ENCODE measurements around the gene SFRP5. TPM values are rescaled to one million over a fixed set of nuclear protein-coding genes. Genes with fewer than 3 reads are reported as not detected.

Gene SFRP5
- total and polyA plus RNA-seq, 7 donors, result 0.46 to 24.6 (median 9.9) TPM

- intact Hi-C loops (cut with DNase I), result no loop called here
- no peak for DNase-seq
- TF ChIP-seq CTCF (IDR thresholded peaks at IDR 0.05) (no peak), POLR2AphosphoS5 (IDR thresholded peaks at IDR 0.05) (no peak), POLR2A (IDR thresholded peaks at IDR 0.05) (no peak), EP300 (IDR thresholded peaks at IDR 0.05) (no peak)
- no peaks in the 10 kb centered on the region for H3K9me3 ChIP-seq
- H3K36me3 ChIP-seq, result no peaks in the 10 kb centered on the region
- H3K27ac ChIP-seq, result no peak overlapping the region
- WGBS, 2 donors, result 45 to 75% methylated on average over 10 of the region's 10 CpGs
- peaks cover 0 to 11% (median 8%) of the 10 kb centered on the region in 4 donors for H3K4me1 ChIP-seq
- no peak overlapping the region for H3K4me3 ChIP-seq
- peaks cover 17 to 42% (median 25%) of the 10 kb centered on the region in 3 donors for H3K27me3 ChIP-seq
These were observed 3.1 kb upstream of the SFRP5 start for GRCh38 chr10:97774811-97775294.

- 50 to 60% methylated on average over 1 of the region's 1 CpG for WGBS, 2 donors
- Histone ChIP-seq H3K4me3 (no peak overlapping the region), H3K9me3 (no peaks in the 10 kb centered on the region), H3K4me1 (peaks cover 0 to 11% (median 8%) of the 10 kb centered on the region in 4 donors), H3K36me3 (no peaks in the 10 kb centered on the region), H3K27me3 (peaks cover 17 to 51% (median 30%) of the 10 kb centered on the region in 3 donors), H3K27ac (no peak overlapping the region)
- TF ChIP-seq POLR2A (IDR thresholded peaks at IDR 0.05) (no peak), EP300 (IDR thresholded peaks at IDR 0.05) (no peak), CTCF (IDR thresholded peaks at IDR 0.05) (no peak), POLR2AphosphoS5 (IDR thresholded peaks at IDR 0.05) (no peak)
- DNase-seq, result no peak
- intact Hi-C loops (cut with DNase I), result no loop called here
These were observed 1.3 kb upstream of the SFRP5 start for GRCh38 chr10:97773096-97773495.

GRCh38 chr10:97771055-97771891 lies 526 bp downstream of the SFRP5 start:
- no peaks in the 10 kb centered on the region for H3K36me3 ChIP-seq
- TF ChIP-seq POLR2AphosphoS5 (IDR thresholded peaks at IDR 0.05), result no peak
- TF ChIP-seq POLR2A (IDR thresholded peaks at IDR 0.05), result no peak
- TF ChIP-seq EP300 (IDR thresholded peaks at IDR 0.05), result no peak
- no peak for TF ChIP-seq CTCF (IDR thresholded peaks at IDR 0.05)

GRCh38 chr10:97770255-97770654 lies 1.5 kb downstream of the SFRP5 start:
- no peaks in the 10 kb centered on the region for H3K36me3 ChIP-seq
- TF ChIP-seq EP300 (IDR thresholded peaks at IDR 0.05), result no peak
- TF ChIP-seq POLR2A (IDR thresholded peaks at IDR 0.05), result no peak
- no peak for TF ChIP-seq CTCF (IDR thresholded peaks at IDR 0.05)
- TF ChIP-seq POLR2AphosphoS5 (IDR thresholded peaks at IDR 0.05), result no peak
- H3K4me3 ChIP-seq, result peak overlapping the region in 3 of 4 donors; percentile 34 to 39 (median 38)
- no peaks in the 10 kb centered on the region for H3K9me3 ChIP-seq
- 77 to 78% methylated on average over 5 of the region's 5 CpGs for WGBS, 2 donors
- no peak overlapping the region for H3K27ac ChIP-seq
- H3K27me3 ChIP-seq, result peaks cover 17 to 53% (median 30%) of the 10 kb centered on the region in 3 donors
- intact Hi-C loops (cut with DNase I), result no loop called here
- H3K4me1 ChIP-seq, result peaks cover 0 to 11% (median 8%) of the 10 kb centered on the region in 4 donors
- DNase-seq, result no peak

More at GRCh38 chr10:97771055-97771891, 526 bp downstream of the SFRP5 start:
- intact Hi-C loops (cut with DNase I), result no loop called here
- Histone ChIP-seq H3K27ac (no peak overlapping the region), H3K27me3 (peaks cover 17 to 53% (median 30%) of the 10 kb centered on the region in 3 donors), H3K4me3 (peak overlapping the region in 3 of 4 donors; percentile 34 to 39 (median 38)), H3K4me1 (peaks cover 0 to 11% (median 8%) of the 10 kb centered on the region in 4 donors), H3K9me3 (no peaks in the 10 kb centered on the region)
- 1 to 2% methylated on average over 90 of the region's 90 CpGs for WGBS, 2 donors
- DNase-seq, result no peak

Measured in sigmoid colon (tissue), 7 donors.